Neural cell (in vitro differentiated cells): ENCODE measurements around the gene ETV3L. TPM values are rescaled to one million over a fixed set of nuclear protein-coding genes. Genes with fewer than 3 reads are reported as not detected.

Source experiments
- H2AFZ ChIP-seq: fragments of 200-600, 300-800 bp; sonication (generic), shearing (Covaris generic); 2 replicates; pipeline ENCODE4 v1.6.0; 2014; ENCODE audit warnings: low read depth, mild to moderate bottlenecking, antibody characterized with exemption, low read length, moderate library complexity
- H3F3A ChIP-seq: fragments of 200-600 bp; shearing (Covaris generic); 2 replicates; pipeline ENCODE4 v1.6.1; 2016; ENCODE audit warnings: mild to moderate bottlenecking, moderate library complexity, mixed read lengths, antibody characterized with exemption, low read length; ENCODE audit not compliant: insufficient read depth, poor library complexity, severe bottlenecking
- H3K27ac ChIP-seq: fragments of 200-600, 300-800 bp; sonication (generic), shearing (Covaris generic); 2 replicates; pipeline ENCODE4 v1.5.1; 2014; ENCODE audit warnings: mild to moderate bottlenecking, low read length, moderate library complexity
- H3K27me3 ChIP-seq: fragments of 300-800, 200-600 bp; sonication (generic), shearing (Covaris generic); 2 replicates; pipeline ENCODE4 v1.6.0; 2014; ENCODE audit warnings: mild to moderate bottlenecking, low read depth, low read length, moderate library complexity; ENCODE audit not compliant: insufficient read depth
- H3K36me3 ChIP-seq: fragments of 300-800, 200-600 bp; sonication (generic), shearing (Covaris generic); 2 replicates; pipeline ENCODE4 v1.5.1; 2014; ENCODE audit warnings: mild to moderate bottlenecking, antibody characterized with exemption, low read length, moderate library complexity; ENCODE audit not compliant: insufficient read depth
- H3K4me2 ChIP-seq: fragments of 300-800, 200-600 bp; sonication (generic), shearing (Covaris generic); 2 replicates; pipeline ENCODE4 v1.6.0; 2014; ENCODE audit warnings: mild to moderate bottlenecking, low read length
- H3K4me3 ChIP-seq: fragments of 300-800, 200-600 bp; sonication (generic), shearing (Covaris generic); 2 replicates; pipeline ENCODE4 v1.5.1; 2014; ENCODE audit warnings: mild to moderate bottlenecking, low read length, moderate library complexity
- H3K79me2 ChIP-seq: fragments of 200-600 bp; shearing (Covaris generic); replicated peaks from 2 replicates; pipeline ENCODE4 v1.6.0; 2014; ENCODE audit warnings: mild to moderate bottlenecking, low read length, moderate library complexity; ENCODE audit not compliant: insufficient read depth
- H3K9ac ChIP-seq: fragments of 300-800, 200-600 bp; sonication (generic), shearing (Covaris generic); 2 replicates; pipeline ENCODE4 v1.6.1; 2016; ENCODE audit warnings: mild to moderate bottlenecking, low read length, mixed read lengths
- H3K9me2 ChIP-seq: fragments of 200-600 bp; shearing (Covaris generic); 2 replicates; pipeline ENCODE4 v1.6.1; 2016; ENCODE audit warnings: mild to moderate bottlenecking, low read length, mixed read lengths; ENCODE audit not compliant: insufficient read depth
- H3K9me3 ChIP-seq: fragments of 200-600, 300-800 bp; sonication (generic), shearing (Covaris generic); 2 replicates; pipeline ENCODE4 v1.6.1; 2016; ENCODE audit warnings: mild to moderate bottlenecking, mixed run types, low read length, moderate library complexity, mixed read lengths
- H4K20me1 ChIP-seq: fragments of 200-600 bp; shearing (Covaris generic); 2 replicates; pipeline ENCODE4 v1.6.1; 2016; ENCODE audit warnings: mild to moderate bottlenecking, mixed run types; ENCODE audit not compliant: insufficient read depth
- CTCF ChIP-seq: fragments of 450-650 bp; IDR thresholded peaks from 2 replicates; pipeline ENCODE4 v1.5.1; 2014; ENCODE audit warnings: antibody characterized with exemption, mild to moderate bottlenecking, moderate library complexity; ENCODE audit not compliant: poor library complexity, severe bottlenecking
- EP300 ChIP-seq: fragments of 450-650 bp; conservative IDR thresholded peaks from 2 replicates; pipeline ENCODE4 v1.6.1; 2014; ENCODE audit warnings: antibody characterized with exemption, mild to moderate bottlenecking, moderate library complexity; ENCODE audit not compliant: poor library complexity, severe bottlenecking
- EZH2 ChIP-seq: fragments of 200-600, 300-800 bp; shearing (Covaris generic), sonication (generic); IDR thresholded peaks from 2 replicates; pipeline ENCODE4 v1.6.1; 2014; ENCODE audit warnings: antibody characterized with exemption, low read length, borderline replicate concordance, mild to moderate bottlenecking; ENCODE audit not compliant: insufficient read depth, poor library complexity, severe bottlenecking
- MXI1 ChIP-seq: fragments of 450-650 bp; conservative IDR thresholded peaks from 2 replicates; pipeline ENCODE4 v1.6.1; 2014; ENCODE audit warnings: antibody characterized with exemption, mild to moderate bottlenecking; ENCODE audit not compliant: poor library complexity, severe bottlenecking
- POLR2AphosphoS5 ChIP-seq: IDR thresholded peaks from 2 replicates; pipeline ENCODE4 v1.6.1; 2012
- RAD21 ChIP-seq: fragments of 450-650 bp; conservative IDR thresholded peaks from 2 replicates; pipeline ENCODE4 v1.6.1; 2014; ENCODE audit warnings: antibody characterized with exemption, mild to moderate bottlenecking, moderate library complexity
- REST ChIP-seq: IDR thresholded peaks from 2 replicates; pipeline ENCODE4 v1.6.1; 2012; ENCODE audit warnings: borderline replicate concordance
- SMC3 ChIP-seq: fragments of 450-650 bp; conservative IDR thresholded peaks from 2 replicates; pipeline ENCODE4 v1.6.1; 2014; ENCODE audit warnings: antibody characterized with exemption, mild to moderate bottlenecking, moderate library complexity; ENCODE audit not compliant: poor library complexity
- TAF1 ChIP-seq: IDR thresholded peaks from 2 replicates; pipeline ENCODE4 v1.6.1; 2012; ENCODE audit warnings: low read depth
- polyA plus RNA-seq: library from polyadenylated mRNA; depleted of rRNA; stranded (reverse); fragments of >200 nt; gene quantifications from 2 replicates; pipeline ENCODE4 v1.2.3, GENCODE V29; 2014

Gene ETV3L
- polyA plus RNA-seq, 1 donor from 2014 or later: not detected

- Histone ChIP-seq H3K9me3 (no peaks in the 10 kb centered on the region), H3K79me2 (no peaks in the 10 kb centered on the region), H3K4me2 (no peak overlapping the region), H2AFZ (no peak overlapping the region), H3K27me3 (no peaks in the 10 kb centered on the region), H3K27ac (no peak overlapping the region), H3K9me2 (no peaks in the 10 kb centered on the region), H3K36me3 (no peaks in the 10 kb centered on the region), H3K9ac (no peak overlapping the region), H3K4me3 (no peak overlapping the region), H4K20me1 (no peaks in the 10 kb centered on the region), H3F3A (no peaks in the 10 kb centered on the region)
- TF ChIP-seq SMC3: no peak
- TF ChIP-seq CTCF: no peak
- no peak for TF ChIP-seq EP300
- no peak for TF ChIP-seq REST
- TF ChIP-seq EZH2: no peak
- TF ChIP-seq TAF1: no peak
- no peak for TF ChIP-seq POLR2AphosphoS5
- TF ChIP-seq RAD21: no peak
- TF ChIP-seq MXI1: no peak
Observed at GRCh38 chr1:157113106-157113505, 13.5 kb upstream of the ETV3L start.

- no peak overlapping the region for H3K9ac ChIP-seq
- no peaks in the 10 kb centered on the region for H3F3A ChIP-seq
- H3K4me3 ChIP-seq: no peak overlapping the region
- H3K4me2 ChIP-seq: no peak overlapping the region
- TF ChIP-seq MXI1 (no peak), SMC3 (no peak), TAF1 (no peak), REST (no peak), POLR2AphosphoS5 (no peak), EP300 (no peak), EZH2 (no peak), CTCF (no peak), RAD21 (no peak)
- no peaks in the 10 kb centered on the region for H3K79me2 ChIP-seq
- H3K9me3 ChIP-seq: no peaks in the 10 kb centered on the region
- H3K36me3 ChIP-seq: no peaks in the 10 kb centered on the region
- H2AFZ ChIP-seq: no peak overlapping the region
- no peaks in the 10 kb centered on the region for H3K9me2 ChIP-seq
- H3K27me3 ChIP-seq: no peaks in the 10 kb centered on the region
- no peaks in the 10 kb centered on the region for H4K20me1 ChIP-seq
- H3K27ac ChIP-seq: no peak overlapping the region
Observed at GRCh38 chr1:157112186-157112867, 12.7 kb upstream of the ETV3L start.
